Measurements from ENCODE around the gene CHST8.
A peak's percentile ranks its signal among the peaks of the same experiment; 100 is the strongest.
"Not testable (repeated sequence)": the region's sequence is repeated elsewhere in the genome, so short reads cannot be mapped to it uniquely, and the experiment has no call there.

The CHST8 gene

DNA sequence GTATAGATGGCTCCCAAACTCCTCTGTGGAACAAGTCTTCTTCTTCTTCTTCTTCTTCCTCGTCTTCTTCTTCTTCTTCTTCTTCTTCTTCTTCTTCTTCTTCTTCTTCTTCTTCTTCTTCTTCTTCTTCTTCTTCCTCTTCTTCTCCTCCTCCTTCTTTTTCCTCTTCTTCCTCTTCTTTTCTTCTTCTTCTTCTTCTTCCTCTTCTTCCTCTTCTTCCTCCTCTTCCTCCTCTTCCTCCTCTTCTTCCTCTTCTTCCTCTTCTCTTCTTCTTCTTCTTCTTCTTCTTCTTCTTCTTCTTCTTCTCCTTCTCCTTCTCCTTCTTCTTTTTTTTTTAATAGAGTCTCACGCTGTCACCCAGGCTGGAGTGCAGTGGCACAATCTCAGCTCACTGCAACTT is 3.4 kb upstream of the CHST8 start:
- H3K4me3 ChIP-seq (ENCODE audit: low read depth, low read length), result not testable (repeated sequence)

DNA sequence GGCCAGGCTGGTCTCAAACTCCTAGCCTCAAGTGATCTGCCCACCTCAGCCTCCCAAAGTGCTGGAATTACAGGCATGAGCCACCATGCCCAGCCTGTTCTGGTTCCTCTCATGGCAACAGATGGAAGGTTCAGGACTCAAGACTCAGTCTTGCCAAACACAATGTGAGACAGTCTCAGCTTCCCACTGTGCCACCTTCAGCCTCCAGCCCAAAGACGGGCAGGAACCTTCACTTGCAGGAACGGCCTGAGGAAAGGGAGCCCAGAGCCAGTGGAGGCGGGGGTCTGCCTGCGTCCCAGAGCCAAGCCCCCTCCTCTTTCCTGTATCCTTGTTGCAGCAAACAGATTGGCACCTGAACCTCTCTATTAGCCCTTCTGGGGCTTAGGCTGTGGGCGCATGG is 2.9 kb upstream of the CHST8 start:
- no peak overlapping the region for H3K4me3 ChIP-seq (ENCODE audit: low read depth, low read length)

DNA sequence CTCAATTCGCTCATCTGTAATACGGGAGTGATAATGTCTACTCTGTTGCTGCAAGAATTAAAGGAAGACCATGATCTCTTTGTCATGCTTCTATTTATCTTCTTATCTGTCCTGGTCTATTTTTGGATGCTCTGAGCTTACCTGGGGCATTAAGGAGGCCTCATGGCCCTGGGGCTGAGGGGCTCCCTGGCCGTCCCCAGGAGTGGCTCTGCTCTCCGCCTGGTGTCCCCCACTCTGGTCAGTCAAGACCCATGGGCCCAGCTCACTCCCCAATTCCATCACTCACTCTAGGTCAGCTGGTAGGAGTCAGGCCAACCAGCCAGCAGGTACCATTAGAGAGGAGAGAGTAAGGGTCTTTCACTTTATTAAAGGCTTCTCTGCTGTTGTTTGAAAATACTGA is 1.1 kb upstream of the CHST8 start:
- no peak overlapping the region for H3K4me3 ChIP-seq (ENCODE audit: low read depth, low read length)

DNA sequence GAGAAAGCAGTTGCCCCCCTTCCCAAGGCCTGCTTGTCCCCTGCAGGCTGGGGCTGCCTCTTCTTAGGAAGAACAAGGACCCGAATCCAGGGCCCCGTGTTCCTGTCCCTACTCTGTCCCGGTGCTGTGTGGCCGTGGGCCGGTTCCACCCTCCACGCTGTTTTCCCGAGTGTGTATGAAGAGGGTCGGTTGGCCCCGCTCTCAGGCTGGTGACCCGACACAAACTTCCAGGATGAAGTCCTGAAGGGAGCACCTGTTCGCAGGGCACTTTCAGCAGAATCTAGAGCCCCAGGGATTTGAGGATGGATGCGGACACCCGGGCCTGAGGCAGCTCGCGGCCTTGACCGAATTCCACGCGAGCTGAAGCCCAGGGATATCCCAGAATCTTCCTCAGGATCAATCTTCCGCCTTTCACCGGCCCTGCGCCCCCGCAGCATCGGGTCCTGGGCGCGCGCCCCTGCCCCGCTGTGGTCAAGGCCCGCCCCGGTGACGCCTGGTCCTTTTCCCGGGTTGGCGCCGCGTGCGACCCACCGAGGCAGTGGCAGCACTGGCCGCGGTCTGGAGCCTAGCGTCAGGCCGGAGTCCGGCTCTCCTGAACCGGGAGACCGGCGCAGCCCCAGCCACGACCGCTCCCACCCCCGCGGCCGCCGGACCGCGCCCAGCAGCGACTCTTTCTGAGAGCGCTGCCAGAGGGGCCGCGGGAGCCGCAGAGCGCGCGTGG is 528 bp upstream of the CHST8 start:
- peak overlapping the region; percentile 20 for H3K4me3 ChIP-seq (ENCODE audit: low read depth, low read length)

DNA sequence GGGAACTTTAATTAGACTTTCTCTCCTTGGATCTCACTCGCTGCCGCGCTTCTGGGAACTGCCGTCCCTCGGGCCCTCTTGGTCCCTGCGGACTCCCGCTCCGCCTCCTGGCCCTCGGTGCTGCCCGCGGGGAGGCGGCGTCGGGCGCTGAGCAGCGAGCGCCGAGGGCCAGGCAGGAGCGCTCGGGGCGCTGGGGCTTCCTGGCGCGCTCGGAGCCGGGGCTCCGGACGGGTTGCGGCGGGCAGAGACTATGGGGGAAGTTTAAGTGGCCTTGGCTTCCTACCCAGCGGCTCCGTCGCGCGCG is 704 bp downstream of the CHST8 start:
- peak overlapping the region; percentile 62 for H3K4me3 ChIP-seq (ENCODE audit: low read depth, low read length)

DNA sequence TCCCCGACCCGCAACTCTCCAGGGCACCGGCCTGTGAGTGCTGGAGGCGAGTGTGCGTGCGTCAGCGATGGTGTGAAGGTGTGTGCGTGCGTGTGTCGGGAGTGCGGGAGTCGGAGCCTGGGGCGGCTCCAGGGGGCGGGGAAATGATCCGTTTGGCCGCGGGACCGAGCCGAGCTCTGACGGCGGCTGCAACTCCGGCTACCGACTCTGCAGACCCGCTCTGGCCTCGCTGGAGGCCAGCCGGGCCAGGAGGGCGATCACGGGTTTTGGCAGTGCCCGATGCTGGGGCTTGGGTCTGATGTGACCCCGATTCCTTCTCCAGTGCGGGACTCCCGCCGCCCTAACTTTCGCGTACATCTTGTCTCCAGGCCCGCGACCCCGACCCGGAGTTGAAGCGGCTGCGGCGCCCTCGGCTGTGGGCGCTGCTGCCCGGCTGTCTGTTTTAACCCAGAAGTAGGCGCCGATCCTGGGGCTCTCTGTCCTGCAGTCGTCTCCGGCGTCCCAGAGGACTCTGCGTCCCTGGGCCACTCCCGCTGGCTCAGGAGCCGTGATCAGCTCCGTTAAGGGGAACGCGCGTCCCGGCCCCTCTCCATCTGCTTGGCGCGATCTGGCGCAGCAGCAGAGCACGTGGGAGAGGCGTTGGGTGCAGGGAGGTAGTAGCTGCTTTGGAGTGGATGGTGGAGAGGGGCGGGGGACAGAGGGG is 1.2 kb downstream of the CHST8 start:
- peak overlapping the region; percentile 62 for H3K4me3 ChIP-seq (ENCODE audit: low read depth, low read length)

DNA sequence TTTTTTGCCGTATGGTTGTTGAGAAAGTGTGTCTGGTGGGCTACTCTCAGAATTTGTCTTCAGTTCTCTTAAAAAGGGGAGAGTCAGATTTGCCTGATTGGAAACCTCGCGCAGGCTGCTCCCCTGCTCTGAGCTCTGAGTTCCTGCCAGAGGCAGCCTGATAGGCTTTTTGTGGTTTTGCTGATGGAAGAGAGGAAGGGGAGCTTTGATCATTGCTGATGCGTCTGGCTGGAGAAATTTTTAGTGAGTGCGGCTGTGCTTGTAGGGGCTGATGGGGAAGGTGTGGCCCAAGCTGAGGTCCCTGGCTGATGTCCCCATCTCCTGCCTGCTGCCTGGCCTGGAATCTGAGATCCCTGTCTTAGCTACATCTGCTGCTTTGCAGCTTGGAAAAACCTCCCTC is 2.8 kb downstream of the CHST8 start:
- H3K4me3 ChIP-seq (ENCODE audit: low read depth, low read length), result no peak overlapping the region

DNA sequence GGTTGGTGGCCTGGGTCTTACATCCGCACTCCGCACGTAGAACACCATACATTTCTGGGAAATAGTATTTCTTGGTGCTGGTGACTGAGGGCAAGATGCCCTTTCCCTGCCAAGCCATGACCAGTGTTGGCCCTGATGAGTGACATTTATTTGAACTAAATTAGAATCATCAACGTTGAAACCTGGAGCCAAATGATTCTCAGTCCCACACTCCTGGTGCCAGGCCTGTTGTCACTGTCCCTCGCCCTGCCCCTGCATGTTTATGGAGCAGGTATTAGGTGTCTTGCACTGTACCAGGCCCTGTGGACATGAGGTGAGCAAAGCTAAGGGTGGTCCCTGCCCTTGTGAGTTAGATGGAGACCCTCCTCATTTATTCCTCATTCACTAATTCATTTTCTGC is 5.8 kb downstream of the CHST8 start:
- no peak overlapping the region for H3K4me3 ChIP-seq (ENCODE audit: low read depth, low read length)

DNA sequence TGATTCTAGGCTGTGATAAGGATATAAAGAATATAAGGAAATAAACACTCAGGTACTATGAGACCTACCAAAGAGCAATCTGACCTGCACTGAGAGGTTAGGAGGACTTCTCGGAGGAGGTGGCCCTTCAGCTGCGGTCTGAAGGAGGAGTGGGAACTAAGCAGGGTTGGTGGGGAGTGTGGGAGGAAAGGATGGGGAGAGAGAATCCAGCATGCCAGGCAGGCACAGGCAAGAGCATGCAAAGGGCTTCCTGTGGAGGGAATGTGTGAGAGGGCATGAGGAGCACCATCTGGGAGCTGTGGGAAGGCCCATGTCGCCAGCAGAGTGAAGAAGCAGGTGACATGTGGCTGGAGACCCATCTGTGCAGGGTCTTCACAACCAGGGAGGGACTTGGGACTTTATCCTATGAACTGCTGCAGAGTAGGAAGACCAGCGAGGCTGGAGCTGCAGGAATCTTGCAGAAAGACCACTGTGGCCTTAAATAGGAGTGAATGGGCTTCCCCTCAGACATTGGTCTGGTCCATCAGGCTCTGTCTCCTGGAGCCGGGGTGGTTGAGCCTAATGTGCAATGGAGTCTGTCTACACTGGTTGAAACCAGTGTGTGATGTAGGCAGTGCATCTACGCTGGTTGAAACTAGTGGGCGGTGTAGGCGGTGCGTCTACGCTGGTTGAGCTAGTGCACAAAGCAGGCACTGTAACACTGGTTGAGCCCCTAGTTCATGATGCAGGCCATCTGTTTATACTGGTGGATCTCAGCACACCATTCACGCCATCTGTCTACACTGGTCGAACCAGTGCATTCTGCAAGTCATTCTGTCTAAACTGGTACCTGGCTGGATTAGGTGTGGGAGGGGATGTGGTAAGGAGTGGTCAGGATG is 6.4 kb downstream of the CHST8 start:
- no peak overlapping the region for H3K4me3 ChIP-seq (ENCODE audit: low read depth, low read length)

DNA sequence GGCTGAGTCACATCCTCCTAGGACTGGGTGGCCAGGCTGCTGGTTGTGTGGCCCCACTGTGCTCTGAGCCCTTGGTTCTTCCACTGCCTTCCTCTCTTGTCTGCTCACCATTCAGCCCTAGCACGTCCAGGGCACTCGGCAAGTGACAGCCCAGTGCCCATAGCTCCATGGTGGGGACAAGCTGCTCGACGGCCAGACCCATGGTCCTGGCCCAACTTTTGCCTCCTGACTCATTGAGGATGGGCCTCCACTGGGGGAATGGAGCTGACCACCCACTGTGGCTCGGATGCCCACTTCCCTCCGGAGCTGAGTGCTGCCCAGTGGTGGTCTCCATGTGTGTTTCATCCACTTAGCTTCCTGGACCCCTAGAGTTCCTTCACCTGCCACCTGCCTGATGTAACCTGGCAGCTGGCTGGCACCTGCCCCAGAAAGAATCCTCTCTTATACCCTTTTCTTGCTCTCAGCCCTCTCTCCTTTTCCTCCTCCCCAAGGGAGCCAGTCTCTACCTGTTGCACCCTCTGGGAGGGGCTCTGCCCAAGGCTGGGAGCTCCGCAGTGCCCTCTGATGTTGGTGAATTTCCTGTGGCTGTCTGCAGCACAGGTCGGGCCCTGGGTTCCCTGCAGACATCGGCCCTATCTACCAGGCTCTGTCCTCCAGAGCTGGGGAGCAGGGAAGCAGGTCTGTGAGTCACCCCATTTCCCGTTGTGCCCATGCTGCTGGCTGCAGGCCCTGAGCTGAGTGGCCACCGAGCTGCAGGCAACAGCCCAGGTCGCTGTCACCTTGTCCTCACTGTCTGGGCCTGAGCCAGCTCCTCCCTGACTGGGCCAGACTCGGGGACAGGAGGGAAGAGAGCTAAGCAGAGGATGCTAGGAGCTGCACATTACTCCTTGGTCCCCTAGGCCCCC is 7.4 kb downstream of the CHST8 start:
- H3K4me3 ChIP-seq (ENCODE audit: low read depth, low read length), result no peak overlapping the region

DNA sequence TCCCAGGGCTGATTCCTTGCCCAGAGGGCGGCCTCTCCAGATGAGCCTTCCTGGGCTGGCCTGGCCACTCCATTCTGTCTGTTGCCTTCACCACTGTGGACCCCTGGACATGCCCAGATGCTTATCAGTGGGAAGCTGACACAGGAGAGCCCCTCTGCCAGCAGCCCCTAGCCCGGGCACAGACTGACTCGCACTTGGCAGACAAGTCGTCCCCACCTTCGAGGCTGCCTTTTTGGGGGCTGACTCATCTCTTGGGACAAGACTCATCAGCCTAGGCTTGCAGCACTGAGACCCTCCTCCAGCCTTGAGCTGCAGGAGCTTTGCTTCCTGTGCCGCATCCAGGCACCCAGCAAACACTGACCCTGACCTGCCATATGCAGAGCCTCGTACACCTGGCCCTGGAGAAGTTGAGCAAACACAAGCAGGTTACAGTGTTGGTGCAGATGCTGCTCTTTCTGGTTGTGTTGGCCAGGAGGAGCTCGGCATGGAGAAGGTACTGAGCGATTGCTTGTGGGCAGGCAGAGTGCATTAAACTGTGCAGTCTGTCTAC is 8.1 kb downstream of the CHST8 start:
- H3K4me3 ChIP-seq (ENCODE audit: low read depth, low read length), result no peak overlapping the region

DNA sequence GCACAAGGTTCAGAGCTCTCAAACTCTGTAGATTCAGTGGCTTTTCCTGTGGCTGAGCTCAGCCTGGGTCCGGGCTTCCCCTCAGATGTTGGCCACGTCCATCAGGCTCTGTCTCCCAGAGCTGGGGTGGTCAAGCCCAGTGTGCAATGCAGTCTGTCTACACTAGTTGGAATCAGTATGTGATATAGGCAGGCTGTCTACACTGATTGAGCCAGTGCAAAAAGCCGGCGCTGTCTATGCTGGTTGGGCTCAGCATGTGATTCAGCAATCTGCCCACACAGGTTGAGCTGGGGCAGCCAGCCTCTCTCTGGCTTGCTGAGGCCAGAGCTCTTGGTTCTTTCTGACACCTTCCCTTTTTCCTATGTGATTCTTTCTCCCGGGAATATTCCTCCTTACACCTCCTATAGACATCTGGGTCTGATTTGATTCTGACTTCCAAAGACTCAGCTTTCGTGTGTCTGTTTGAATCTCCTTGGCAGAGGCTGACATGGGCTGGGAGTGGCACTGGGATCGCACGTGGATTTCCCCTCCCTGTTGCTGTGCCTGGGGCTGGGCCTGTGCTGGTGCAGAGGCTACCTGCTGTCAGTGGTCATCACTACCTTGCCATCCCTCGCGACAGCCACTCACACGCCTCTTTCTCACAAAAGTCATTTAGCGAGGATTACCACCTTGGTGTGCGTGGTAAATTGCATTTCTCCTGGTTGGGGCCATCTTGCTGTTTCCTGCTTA is 9.3 kb downstream of the CHST8 start:
- no peak overlapping the region for H3K4me3 ChIP-seq (ENCODE audit: low read depth, low read length)

DNA sequence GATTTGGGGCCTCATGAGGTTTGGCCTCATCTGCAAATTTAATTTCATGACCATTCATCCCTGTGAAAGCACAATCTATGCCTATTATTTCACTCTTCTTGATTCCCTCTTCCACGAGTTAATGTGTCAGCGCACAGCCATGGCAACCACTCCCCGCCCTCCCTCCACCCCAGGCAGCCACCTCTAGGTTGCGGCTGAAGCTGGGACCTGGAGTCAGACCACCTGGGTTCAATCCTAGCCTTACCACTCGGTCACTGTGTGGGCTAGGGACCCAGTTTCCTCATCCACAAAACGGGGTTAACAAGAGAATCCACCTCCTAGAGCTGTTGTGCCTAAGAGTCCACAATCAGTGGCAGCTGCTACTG is 9.8 kb downstream of the CHST8 start:
- no peak overlapping the region for H3K4me3 ChIP-seq (ENCODE audit: low read depth, low read length)

DNA sequence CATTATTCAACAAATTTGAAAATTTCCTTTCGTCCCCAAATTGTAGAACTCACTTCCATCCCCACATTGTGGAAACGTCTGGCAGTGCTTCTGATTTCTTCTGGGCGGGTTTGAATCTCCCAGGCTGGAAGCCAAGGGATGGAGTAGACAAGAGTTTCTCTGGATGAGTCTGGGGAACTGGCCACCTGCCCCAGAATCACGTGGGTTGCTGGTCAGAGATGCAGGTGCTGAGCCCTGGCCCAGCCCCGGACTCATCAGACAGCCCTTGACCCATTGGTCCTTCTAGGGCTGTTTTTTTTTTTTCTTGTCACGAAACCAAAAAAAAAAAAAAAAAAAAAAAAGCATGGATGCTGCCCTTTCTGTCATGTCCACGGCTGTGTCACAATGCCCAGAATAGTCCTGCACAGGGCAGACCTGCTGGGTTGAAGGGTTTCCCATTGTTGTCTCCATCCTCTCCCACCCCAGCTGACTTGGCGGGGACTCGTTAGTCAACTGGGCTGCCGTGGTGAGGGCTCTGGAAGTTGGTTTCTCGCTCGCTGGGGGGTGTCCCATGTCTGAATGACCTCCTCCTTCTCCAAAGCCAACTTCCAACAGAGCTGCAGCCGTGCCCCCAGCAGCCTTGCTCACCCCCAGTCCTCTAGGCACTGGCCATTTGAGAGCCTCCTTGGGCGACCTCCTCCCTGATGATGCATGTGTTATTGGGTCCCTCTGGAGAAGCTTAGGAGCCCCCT is 12.8 kb downstream of the CHST8 start:
- H3K4me3 ChIP-seq (ENCODE audit: low read depth, low read length), result no peak overlapping the region

DNA sequence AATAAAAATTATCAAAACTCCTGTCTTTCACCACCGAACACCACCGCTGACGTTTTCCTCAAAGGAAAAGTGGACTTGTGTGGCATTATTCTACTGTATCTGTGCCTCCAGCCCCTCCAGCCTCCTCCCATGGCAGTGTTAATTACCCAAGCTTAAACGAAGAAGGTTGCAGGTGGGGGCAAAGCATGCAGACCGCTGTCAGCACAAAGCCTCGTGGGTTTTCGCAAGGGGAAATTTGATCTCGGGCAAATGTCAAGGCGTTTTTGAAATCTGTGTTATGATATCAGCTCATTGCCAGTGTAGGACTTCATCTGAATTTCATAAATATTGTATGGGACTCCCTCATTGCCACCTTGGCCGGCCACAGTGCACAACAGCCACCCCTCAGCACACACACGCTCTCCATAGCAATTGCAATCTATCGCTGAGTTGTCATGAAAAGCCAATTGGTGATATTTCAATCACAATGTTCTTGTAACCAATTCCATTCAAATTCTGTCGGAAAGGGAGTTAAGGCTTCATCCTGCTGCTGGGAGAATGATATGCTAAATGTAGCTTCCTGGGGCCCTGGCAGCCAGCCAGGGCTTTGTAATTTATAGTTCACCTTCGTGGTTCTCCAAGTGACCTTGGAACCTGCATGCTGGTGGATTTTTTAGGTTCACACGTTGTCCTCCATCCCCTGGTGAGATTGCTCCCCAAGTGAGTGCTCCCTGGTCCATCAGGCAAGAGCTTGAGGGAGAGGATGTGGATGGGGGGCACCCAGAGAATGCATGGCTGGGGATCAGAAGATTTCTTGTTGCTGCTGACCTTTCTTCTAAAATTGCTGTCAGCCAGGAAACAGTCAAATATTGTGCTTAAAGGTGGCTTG is 16.6 kb downstream of the CHST8 start:
- no peak overlapping the region for H3K4me3 ChIP-seq (ENCODE audit: low read depth, low read length)

DNA sequence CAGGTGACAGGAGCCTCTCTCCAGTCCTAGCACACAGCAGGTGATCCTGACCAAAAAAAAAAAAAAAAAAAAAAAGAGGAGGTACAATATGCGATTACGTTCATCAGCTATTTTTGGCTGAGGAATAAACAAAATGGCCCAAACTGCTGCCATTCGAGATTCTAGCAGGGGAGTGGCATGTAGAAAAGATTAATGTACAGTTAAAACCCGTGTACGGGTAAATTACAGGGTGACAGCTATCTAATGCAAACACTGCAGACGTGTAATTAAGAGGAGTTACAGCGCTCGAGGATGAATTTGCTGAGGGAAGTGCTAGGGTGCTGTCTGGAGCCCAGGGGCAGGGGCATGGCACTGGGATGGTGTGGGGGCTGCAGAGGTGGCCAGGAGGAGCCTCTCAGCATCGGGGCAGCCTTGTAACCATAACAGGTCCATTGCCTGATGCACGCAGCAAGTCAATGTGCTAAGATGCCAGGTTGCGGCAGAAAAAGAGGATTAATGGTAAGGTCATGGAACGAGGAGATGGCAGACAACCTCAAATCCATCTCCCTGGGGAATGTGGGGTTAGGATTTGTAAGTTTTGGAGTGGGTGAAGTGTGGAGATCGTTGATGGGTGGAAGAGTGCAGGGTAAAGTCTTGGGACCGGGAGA is 17.4 kb downstream of the CHST8 start:
- H3K4me3 ChIP-seq (ENCODE audit: low read depth, low read length), result no peak overlapping the region

DNA sequence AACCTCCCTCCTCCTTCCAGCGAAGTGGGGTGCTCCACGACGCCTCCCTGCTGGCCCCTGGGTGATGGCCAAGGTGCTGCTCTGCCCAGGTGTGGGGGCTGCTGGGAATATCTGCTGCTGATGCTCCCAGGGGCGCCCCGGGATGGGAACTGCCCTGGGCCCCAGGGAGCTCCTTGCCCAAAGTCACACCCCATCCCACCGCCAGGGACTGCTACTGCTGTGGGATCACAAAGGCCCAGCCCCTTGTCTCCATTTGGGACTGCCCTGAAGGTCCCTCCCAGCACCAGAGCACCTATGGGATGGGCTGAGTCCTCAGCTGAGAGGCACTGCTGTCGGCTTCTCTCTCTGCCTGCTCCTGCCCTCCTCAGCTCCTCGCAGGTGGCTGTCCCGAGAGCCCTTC is 19.0 kb downstream of the CHST8 start:
- H3K4me3 ChIP-seq (ENCODE audit: low read depth, low read length), result no peak overlapping the region

DNA sequence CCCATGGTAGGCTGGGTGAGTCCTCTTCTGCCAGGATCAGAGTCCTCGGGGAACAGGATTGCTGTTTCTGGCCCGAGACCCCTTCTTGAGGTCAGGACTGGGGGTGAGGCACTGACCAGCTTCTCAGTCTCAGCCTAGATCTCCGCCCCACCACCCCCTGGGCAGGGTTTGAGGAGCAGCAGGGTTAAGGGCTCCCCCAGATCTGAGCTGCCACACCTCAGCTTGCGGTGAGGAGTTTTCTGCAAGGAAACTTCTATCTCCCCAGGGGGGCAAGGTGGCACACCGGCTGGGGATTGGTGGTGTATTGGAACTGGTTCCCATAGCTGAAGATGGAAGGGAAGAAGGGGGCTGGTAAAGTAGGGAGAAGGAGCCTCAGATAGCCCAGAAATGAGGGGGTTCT is 19.5 kb downstream of the CHST8 start:
- H3K4me3 ChIP-seq (ENCODE audit: low read depth, low read length), result no peak overlapping the region

Measured in iPS-11a (cell line).